GM12878 (cell line): ENCODE results near the gene CERK. TPM values are rescaled to one million over a fixed set of nuclear protein-coding genes. Genes with fewer than 3 reads are reported as not detected.

Source experiments
- ATAC-seq: fragments of 200-7000 bp; cut with Tn5 transposase; 3 replicates; pipeline ENCODE4 v1.9.1; 2020; ENCODE audit warnings: mild to moderate bottlenecking, moderate library complexity
- BruUV-seq: library from RNA; stranded (reverse); fragments of 400-500 nt; replicated peaks from 2 replicates; lab custom pipeline; 2021; lab: Mats Ljungman, UMichigan
- CTCF ChIA-PET: fragments of 300-600 bp; sonication (Branson Sonifier 250); formaldehyde crosslinking; extraction: SDS; loops from one replicate; lab custom pipeline; 2021; ENCODE audit warnings: inconsistent platforms; lab: Yijun Ruan, JAX
- POLR2A ChIA-PET: fragments of 350-600 bp; formaldehyde crosslinking; extraction: SDS; loops from one replicate; lab custom pipeline; 2021; ENCODE audit warnings: inconsistent platforms; lab: Charles Lee
- RAD21 ChIA-PET: fragments of 300-600 bp; sonication (Branson Sonifier 250); formaldehyde crosslinking; loops from one replicate; lab custom pipeline; 2023; ENCODE audit warnings: antibody characterized with exemption; ENCODE audit not compliant: unreplicated experiment; lab: Charles Lee
- SMC1A ChIA-PET: fragments of 300-600 bp; sonication (Branson Sonifier 250); formaldehyde crosslinking; loops from one replicate; lab custom pipeline; 2023; ENCODE audit not compliant: unreplicated experiment, uncharacterized antibody; lab: Charles Lee
- DNase-seq: peaks from one replicate; pipeline ENCODE4 v3.0.0-alpha.2; 2011; ENCODE audit warnings: low read depth, low spot score
- FAIRE-seq: peaks from 3 replicates; lab custom pipeline; 2011; peaks lifted over from hg19 to GRCh38; lab: Jason Lieb, UNC
- H2AFZ ChIP-seq: 2 replicates; pipeline ENCODE4 v1.6.0; 2011; ENCODE audit warnings: low read depth, low read length, control low read depth; ENCODE audit not compliant: control insufficient read depth
- H3K27ac ChIP-seq: 2 replicates; pipeline ENCODE4 v1.5.1; 2011; ENCODE audit warnings: control low read depth; ENCODE audit not compliant: control insufficient read depth, insufficient read depth
- H3K27me3 ChIP-seq, 2 experiments: replicated peaks in 1 of 2; 2 replicates each; pipeline versions ENCODE4 v1.6.0 to v1.6.1; 2011; ENCODE audit warnings: low read length in 1 of 2; ENCODE audit not compliant: control insufficient read depth in 2 of 2, insufficient read depth in 2 of 2
- H3K36me3 ChIP-seq, 2 experiments: 2 replicates each; pipeline ENCODE4 v1.5.1; 2011; ENCODE audit warnings: low read length in 1 of 2; ENCODE audit not compliant: control insufficient read depth in 2 of 2, insufficient read depth in 2 of 2
- H3K4me1 ChIP-seq: 2 replicates; pipeline ENCODE4 v1.6.1; 2011; ENCODE audit warnings: mild to moderate bottlenecking, low read length, moderate library complexity, mixed read lengths; ENCODE audit not compliant: control insufficient read depth, insufficient read depth
- H3K4me2 ChIP-seq: 2 replicates; pipeline ENCODE4 v1.6.0; 2011; ENCODE audit warnings: control low read depth; ENCODE audit not compliant: control insufficient read depth, insufficient read depth
- H3K4me3 ChIP-seq: fragments of 200-600 bp; sonication (generic); 2 replicates; pipeline ENCODE4 v1.5.1; 2016
- H3K79me2 ChIP-seq: 2 replicates; pipeline ENCODE4 v1.6.0; 2011; ENCODE audit warnings: low read length; ENCODE audit not compliant: control insufficient read depth, insufficient read depth
- H3K9ac ChIP-seq: 2 replicates; pipeline ENCODE4 v1.8.0; 2011; ENCODE audit warnings: low read length, control low read depth, mixed read lengths; ENCODE audit not compliant: control insufficient read depth, insufficient read depth
- H3K9me3 ChIP-seq: replicated peaks from 3 replicates; pipeline ENCODE4 v1.5.1; 2011; ENCODE audit warnings: mild to moderate bottlenecking, low read length; ENCODE audit not compliant: control insufficient read depth, insufficient read depth
- H4K20me1 ChIP-seq: 2 replicates; pipeline ENCODE4 v1.6.0; 2011; ENCODE audit not compliant: control insufficient read depth, insufficient read depth
- ESRRA ChIP-seq: IDR thresholded peaks from 2 replicates; pipeline ENCODE4 v1.6.1; 2012; ENCODE audit warnings: mild to moderate bottlenecking, low read length, improper control_type of control experiment
- HDGF ChIP-seq: fragments of 450-650 bp; IDR thresholded peaks from 2 replicates; pipeline ENCODE4 v1.6.1; 2016; ENCODE audit warnings: antibody characterized with exemption
- SMC3 ChIP-seq: IDR thresholded peaks from 2 replicates; pipeline ENCODE4 v1.6.1; 2011; ENCODE audit warnings: low read length, improper control_type of control experiment, borderline replicate concordance
- SREBF1 ChIP-seq: IDR thresholded peaks from 2 replicates; pipeline ENCODE4 v1.6.1; 2012; ENCODE audit warnings: mild to moderate bottlenecking, low read length
- STAT3 ChIP-seq: IDR thresholded peaks from 2 replicates; pipeline ENCODE4 v1.6.1; 2011; ENCODE audit warnings: low read depth, low read length, improper control_type of control experiment
- TCF12 ChIP-seq: IDR thresholded peaks from 2 replicates; pipeline ENCODE4 v1.6.1; 2011; ENCODE audit warnings: low read depth, mild to moderate bottlenecking, low read length
- WGBS: methylation state at CpG from one replicate; pipeline ENCODE4 v1.1.6; 2016; ENCODE audit warnings: low lambda C conversion rate; ENCODE audit not compliant: insufficient replicate concordance, insufficient coverage; ENCODE audit errors: missing lambda C conversion rate; 5-methylcytosine and 5-hydroxymethylcytosine counted together
- in situ Hi-C: fragments of 300-500 bp; cut with MboI; formaldehyde crosslinking; loops from 9 replicates; pipeline ENCODE4 v1.14.3; 2018; ENCODE audit warnings: mixed read lengths
- intact Hi-C: fragments of 100-400 bp; cut with micrococcal nuclease; formaldehyde crosslinking; loops from one replicate; pipeline ENCODE4 v1.14.2; 2022; ENCODE audit not compliant: unreplicated experiment
- polyA plus RNA-seq, 11 experiments: library from polyadenylated mRNA; depleted of rRNA in 4 of 11; unstranded in 6 of 11; stranded (reverse) in 5 of 11; fragments of >200 nt; fragmentation: Nextera tagmentation in 4 of 11; fragmentation: Illumina TruSeq in 1 of 11; extraction: Ambion mirVana in 4 of 11; extraction: Trizol in 1 of 11; gene quantifications; 1 replicate in 1 of 11; 2 replicates in 10 of 11; pipeline versions ENCODE4 v1.2.1 to v1.2.3, GENCODE V29; 2011 to 2016; ENCODE audit warnings: inconsistent platforms in 2 of 11, missing spikeins in 2 of 11, low read depth in 1 of 11
- total RNA-seq, 4 experiments: library from RNA; depleted of rRNA in 3 of 4; stranded (reverse); fragments of >200 nt in 3 of 4; fragmentation: Illumina TruSeq in 1 of 4; extraction: Trizol in 1 of 4; gene quantifications; 2 replicates each; pipeline versions ENCODE4 v1.2.1 to v1.2.3, GENCODE V29; 2013 to 2021
- TF ChIP-seq, protein P1 (sequence below): fragments of 450-650 bp; formaldehyde crosslinking; IDR thresholded peaks from 2 replicates; pipeline ENCODE4 v1.5.0; 2022; ENCODE audit warnings: mild to moderate bottlenecking, missing genetic modification characterization

CERK gene
- total and polyA plus RNA-seq, 10 of the 15 experiments (the other 5 are each of a cell fraction or from before 2014, with no cell fraction given) = 4.0 to 41.1 (median 30.2) TPM

GRCh38 chr22:46678003-46678657, 59.9 kb downstream of the CERK start:
- DNase-seq = no peak

More at GRCh38 chr22:46678003-46678657, 59.9 kb downstream of the CERK start:
- Histone ChIP-seq H3K27ac (no peak overlapping the region), H3K36me3 (peaks cover 0 to 7% of the 10 kb centered on the region in 2 experiments; a peak in 3 of 4 replicates), H3K4me1 (peaks cover 8% of the 10 kb centered on the region), H3K9me3 (no peaks in the 10 kb centered on the region), H3K9ac (no peak overlapping the region), H2AFZ (no peak overlapping the region), H3K4me3 (no peak overlapping the region), H3K79me2 (no peaks in the 10 kb centered on the region), H3K27me3 (no peaks in the 10 kb centered on the region), H4K20me1 (0 out of 2 replicates have a peak, but pooled peaks cover 2% of the 10 kb centered on the region), H3K4me2 (no peak overlapping the region)
- ATAC-seq = no peak
- in situ Hi-C loops = no loop called here
- ChIA-PET RAD21 (no interaction called here), CTCF (no interaction called here), SMC1A (no interaction called here), POLR2A (no interaction called here)
- no TSS peak for BruUV-seq
- FAIRE-seq = no peak
- intact Hi-C loops = no loop called here
- TF ChIP-seq ESRRA (no peak), HDGF (no peak), STAT3 (no peak), SREBF1 (no peak), SMC3 (no peak), TCF12 (no peak)
- TF ChIP-seq, protein P1, sequence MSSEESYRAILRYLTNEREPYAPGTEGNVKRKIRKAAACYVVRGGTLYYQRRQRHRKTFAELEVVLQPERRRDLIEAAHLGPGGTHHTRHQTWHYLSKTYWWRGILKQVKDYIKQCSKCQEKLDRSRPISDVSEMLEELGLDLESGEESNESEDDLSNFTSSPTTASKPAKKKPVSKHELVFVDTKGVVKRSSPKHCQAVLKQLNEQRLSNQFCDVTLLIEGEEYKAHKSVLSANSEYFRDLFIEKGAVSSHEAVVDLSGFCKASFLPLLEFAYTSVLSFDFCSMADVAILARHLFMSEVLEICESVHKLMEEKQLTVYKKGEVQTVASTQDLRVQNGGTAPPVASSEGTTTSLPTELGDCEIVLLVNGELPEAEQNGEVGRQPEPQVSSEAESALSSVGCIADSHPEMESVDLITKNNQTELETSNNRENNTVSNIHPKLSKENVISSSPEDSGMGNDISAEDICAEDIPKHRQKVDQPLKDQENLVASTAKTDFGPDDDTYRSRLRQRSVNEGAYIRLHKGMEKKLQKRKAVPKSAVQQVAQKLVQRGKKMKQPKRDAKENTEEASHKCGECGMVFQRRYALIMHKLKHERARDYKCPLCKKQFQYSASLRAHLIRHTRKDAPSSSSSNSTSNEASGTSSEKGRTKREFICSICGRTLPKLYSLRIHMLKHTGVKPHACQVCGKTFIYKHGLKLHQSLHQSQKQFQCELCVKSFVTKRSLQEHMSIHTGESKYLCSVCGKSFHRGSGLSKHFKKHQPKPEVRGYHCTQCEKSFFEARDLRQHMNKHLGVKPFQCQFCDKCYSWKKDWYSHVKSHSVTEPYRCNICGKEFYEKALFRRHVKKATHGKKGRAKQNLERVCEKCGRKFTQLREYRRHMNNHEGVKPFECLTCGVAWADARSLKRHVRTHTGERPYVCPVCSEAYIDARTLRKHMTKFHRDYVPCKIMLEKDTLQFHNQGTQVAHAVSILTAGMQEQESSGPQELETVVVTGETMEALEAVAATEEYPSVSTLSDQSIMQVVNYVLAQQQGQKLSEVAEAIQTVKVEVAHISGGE (CRISPR knock-in tag) = no peak
- whole genome bisulfite sequencing = 82% methylated on average over 17 of the region's 31 CpGs
